ENCODE data around the gene GGT6.

DNA sequence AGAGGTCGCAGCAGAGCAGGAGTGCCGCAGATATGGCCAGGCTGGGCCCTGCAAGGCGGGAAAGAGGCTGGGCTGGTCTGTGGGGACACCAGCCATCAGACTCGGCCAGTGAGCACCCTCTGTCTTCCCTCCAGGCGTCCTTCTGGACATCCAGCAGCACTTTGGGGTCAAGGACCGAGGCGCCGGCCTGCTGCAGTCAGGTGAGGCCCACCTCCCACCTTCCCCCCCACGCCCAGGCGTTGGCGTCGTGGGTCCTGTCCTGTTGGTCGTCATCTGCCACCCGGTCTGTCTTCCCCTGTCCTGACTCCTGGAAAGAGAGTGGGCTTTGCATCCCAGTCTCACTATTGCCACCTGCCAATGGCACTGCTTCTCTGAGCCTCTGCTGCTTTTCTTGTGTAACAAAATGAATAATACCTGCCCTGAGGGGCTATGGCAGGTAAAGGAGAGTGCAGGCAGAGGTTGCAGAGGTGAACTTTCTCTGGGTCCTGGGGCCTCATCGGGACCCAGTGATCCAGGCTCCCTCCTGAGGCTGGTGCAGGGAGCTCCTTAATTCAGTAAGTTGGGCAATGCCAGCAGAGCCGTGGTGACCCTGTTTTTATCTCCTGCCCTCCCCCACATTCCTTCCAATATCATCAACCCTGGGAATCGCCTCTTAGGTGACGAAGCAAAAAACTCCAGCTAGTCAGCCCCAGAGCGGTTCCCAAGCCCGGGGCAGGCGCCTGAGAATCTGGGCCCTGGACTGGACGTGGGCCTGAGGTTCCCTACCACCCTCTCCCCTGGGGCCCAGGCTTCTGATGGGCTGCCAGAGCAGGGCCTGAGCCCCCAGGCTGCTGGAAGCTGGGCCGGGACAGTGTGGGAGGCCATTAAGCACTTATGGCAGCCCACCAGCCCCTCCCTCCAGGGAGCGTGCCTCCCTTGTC is 47.0 kb downstream of the GGT6 start:
- TF ChIP-seq, protein P1, sequence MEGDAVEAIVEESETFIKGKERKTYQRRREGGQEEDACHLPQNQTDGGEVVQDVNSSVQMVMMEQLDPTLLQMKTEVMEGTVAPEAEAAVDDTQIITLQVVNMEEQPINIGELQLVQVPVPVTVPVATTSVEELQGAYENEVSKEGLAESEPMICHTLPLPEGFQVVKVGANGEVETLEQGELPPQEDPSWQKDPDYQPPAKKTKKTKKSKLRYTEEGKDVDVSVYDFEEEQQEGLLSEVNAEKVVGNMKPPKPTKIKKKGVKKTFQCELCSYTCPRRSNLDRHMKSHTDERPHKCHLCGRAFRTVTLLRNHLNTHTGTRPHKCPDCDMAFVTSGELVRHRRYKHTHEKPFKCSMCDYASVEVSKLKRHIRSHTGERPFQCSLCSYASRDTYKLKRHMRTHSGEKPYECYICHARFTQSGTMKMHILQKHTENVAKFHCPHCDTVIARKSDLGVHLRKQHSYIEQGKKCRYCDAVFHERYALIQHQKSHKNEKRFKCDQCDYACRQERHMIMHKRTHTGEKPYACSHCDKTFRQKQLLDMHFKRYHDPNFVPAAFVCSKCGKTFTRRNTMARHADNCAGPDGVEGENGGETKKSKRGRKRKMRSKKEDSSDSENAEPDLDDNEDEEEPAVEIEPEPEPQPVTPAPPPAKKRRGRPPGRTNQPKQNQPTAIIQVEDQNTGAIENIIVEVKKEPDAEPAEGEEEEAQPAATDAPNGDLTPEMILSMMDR (IDR thresholded peaks at IDR 0.05), result no peak
- TF ChIP-seq POLR2A (IDR thresholded peaks at IDR 0.05), result no peak

Data from Peyer's patch (tissue), 4 donors.